ENCODE data around the gene BABAM2. TPM values are rescaled to one million over a fixed set of nuclear protein-coding genes. Genes with fewer than 3 reads are reported as not detected.

The BABAM2 gene
- total and polyA plus RNA-seq, 9 of the 15 experiments (the other 6 are each of a cell fraction or from before 2014, with no cell fraction given) = 10.9 to 37.4 (median 25.6) TPM

- H4K20me1 ChIP-seq (replicated peaks; ENCODE audit: control insufficient read depth, insufficient read depth, low read length) = no peaks in the 10 kb centered on the region
- H3K4me1 ChIP-seq (replicated peaks in 1 of 2; ENCODE audit: control insufficient read depth in 2 of 2, insufficient read depth in 2 of 2, low read length in 2 of 2) = peaks cover 6 to 17% of the 10 kb centered on the region in 2 experiments; a peak in 3 of 5 replicates
- no peak overlapping the region for H2AFZ ChIP-seq (ENCODE audit: low read depth, low read length)
- H3K4me2 ChIP-seq (ENCODE audit: insufficient read depth, low read length) = no peak overlapping the region
- no peaks in the 10 kb centered on the region for H3K79me2 ChIP-seq (ENCODE audit: control insufficient read depth, insufficient read depth, low read length)
- no TSS peak for BruUV-seq (replicated peaks)
- no peaks in the 10 kb centered on the region for H3K36me3 ChIP-seq (ENCODE audit: control insufficient read depth, insufficient read depth, low read length)
- no peaks in the 10 kb centered on the region for H3K27me3 ChIP-seq (ENCODE audit: control insufficient read depth in 2 of 2, insufficient read depth in 2 of 2, low read length in 2 of 2)
- DNase-seq (ENCODE audit: extremely low read depth in 1 of 4, low spot score in 3 of 4) = no peak
- TF ChIP-seq KLF1 (tag; IDR thresholded peaks at IDR 0.05) (no peak), MED1 (CRISPR knock-in tag; IDR thresholded peaks at IDR 0.05; ENCODE audit: borderline replicate concordance) (no peak), ZNF511 (CRISPR knock-in tag; IDR thresholded peaks at IDR 0.05) (no peak), CREB5 (CRISPR knock-in tag; IDR thresholded peaks at IDR 0.05) (no peak), RCOR1 (IDR thresholded peaks at IDR 0.05; ENCODE audit: borderline replicate concordance in 1 of 2, low read depth in 2 of 2, low read length in 2 of 2) (no peak), POU5F1 (IDR thresholded peaks at IDR 0.05; ENCODE audit: borderline replicate concordance, low read depth, low read length, partially characterized antibody) (no peak), BACH1 (tag; IDR thresholded peaks at IDR 0.05) (no peak), CREB1 (IDR thresholded peaks at IDR 0.05) (no peak), CREB1 (CRISPR knock-in tag; IDR thresholded peaks at IDR 0.05) (no peak), POLR2G (IDR thresholded peaks at IDR 0.05; ENCODE audit: low read depth, low read length) (no peak), RBM14 (IDR thresholded peaks at IDR 0.05; ENCODE audit: borderline replicate concordance, insufficient read depth, low read depth, low read length) (no peak), E2F5 (CRISPR knock-in tag; IDR thresholded peaks at IDR 0.05) (no peak), BRF1 (IDR thresholded peaks at IDR 0.05; ENCODE audit: borderline replicate concordance, extremely low read depth, insufficient read length) (no peak), CBFA2T2 (conservative IDR thresholded peaks at IDR 0.05) (no peak)
- in situ Hi-C loops (cut with MboI) (no loop called here), intact Hi-C loops (cut with micrococcal nuclease) (no loop called here)
- no peaks in the 10 kb centered on the region for H3K9me3 ChIP-seq (replicated peaks; ENCODE audit: control insufficient read depth, insufficient read depth, low read depth, low read length)
- POLR2A ChIA-PET = interaction anchor here (2.3 kb wide), 1 partner anchor 11 kb away, joined by 6 read pairs; no protein-coding TSS in a partner anchor
- no peak for ATAC-seq
- WGBS (ENCODE audit: insufficient coverage, low coverage, missing lambda C conversion rate) = 41% methylated on average over 6 of the region's 6 CpGs
- no peak overlapping the region for H3K27ac ChIP-seq (ENCODE audit: extremely low read depth, low read depth, low read length)
- H3K4me3 ChIP-seq = no peak overlapping the region
- no peak for FAIRE-seq
- no peak overlapping the region for H3K9ac ChIP-seq (ENCODE audit: insufficient read depth in 1 of 2, low read depth in 2 of 2, low read length in 2 of 2)
- CTCF ChIA-PET (ENCODE audit: low intra/inter-chr PET ratio) = no interaction called here
- H3K9me1 ChIP-seq (ENCODE audit: control insufficient read depth, insufficient read depth, low read length) = no peaks in the 10 kb centered on the region
Measured at GRCh38 chr2:28322981-28323396, 432.5 kb downstream of the BABAM2 start.
